GM10248 (cell line): Measurements from ENCODE around the gene MYO5C.

ENCODE experiments used
- CTCF ChIA-PET: fragments of 300-600 bp; sonication (Branson Sonifier 250); formaldehyde crosslinking; extraction: SDS; loops from one replicate; lab custom pipeline; 2021; ENCODE audit warnings: antibody characterized with exemption; lab: Yijun Ruan, JAX
- POLR2A ChIA-PET: fragments of 350-650 bp; sonication (Branson Sonifier 250); formaldehyde crosslinking; extraction: SDS; loops from one replicate; lab custom pipeline; 2020; ENCODE audit warnings: antibody characterized with exemption; lab: Yijun Ruan, JAX
- DNase-seq: peaks from one replicate; pipeline ENCODE4 v3.0.0; 2012; ENCODE audit errors: extremely low spot score
- TF ChIP-seq, protein P1 (sequence below): IDR thresholded peaks from 2 replicates; pipeline ENCODE4 v1.5.1; 2012; ENCODE audit warnings: mild to moderate bottlenecking, low read depth; ENCODE audit errors: extremely low read depth, missing control alignments, control extremely low read depth

MYO5C gene

DNA sequence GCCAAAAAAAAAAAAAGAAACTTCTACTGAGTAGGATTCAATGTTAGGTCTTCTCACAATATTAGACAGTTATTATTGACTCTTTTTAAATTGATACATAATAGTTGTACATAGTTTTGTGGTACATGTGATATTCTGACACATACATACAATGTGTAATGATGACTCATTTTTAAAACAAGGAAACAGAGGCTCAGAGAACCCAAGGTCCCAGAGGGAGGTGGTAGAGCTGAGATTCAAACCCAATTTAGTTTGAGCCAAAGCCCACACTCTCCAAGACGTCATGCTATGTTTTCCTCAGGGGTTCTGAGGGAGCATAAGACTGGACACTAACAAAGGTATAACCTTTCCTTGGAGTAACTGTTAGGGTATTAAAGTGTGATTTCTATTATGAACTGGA lies 40.6 kb downstream of the MYO5C start:
- no peak for DNase-seq
- POLR2A ChIA-PET, result no interaction called here
- TF ChIP-seq, protein P1, sequence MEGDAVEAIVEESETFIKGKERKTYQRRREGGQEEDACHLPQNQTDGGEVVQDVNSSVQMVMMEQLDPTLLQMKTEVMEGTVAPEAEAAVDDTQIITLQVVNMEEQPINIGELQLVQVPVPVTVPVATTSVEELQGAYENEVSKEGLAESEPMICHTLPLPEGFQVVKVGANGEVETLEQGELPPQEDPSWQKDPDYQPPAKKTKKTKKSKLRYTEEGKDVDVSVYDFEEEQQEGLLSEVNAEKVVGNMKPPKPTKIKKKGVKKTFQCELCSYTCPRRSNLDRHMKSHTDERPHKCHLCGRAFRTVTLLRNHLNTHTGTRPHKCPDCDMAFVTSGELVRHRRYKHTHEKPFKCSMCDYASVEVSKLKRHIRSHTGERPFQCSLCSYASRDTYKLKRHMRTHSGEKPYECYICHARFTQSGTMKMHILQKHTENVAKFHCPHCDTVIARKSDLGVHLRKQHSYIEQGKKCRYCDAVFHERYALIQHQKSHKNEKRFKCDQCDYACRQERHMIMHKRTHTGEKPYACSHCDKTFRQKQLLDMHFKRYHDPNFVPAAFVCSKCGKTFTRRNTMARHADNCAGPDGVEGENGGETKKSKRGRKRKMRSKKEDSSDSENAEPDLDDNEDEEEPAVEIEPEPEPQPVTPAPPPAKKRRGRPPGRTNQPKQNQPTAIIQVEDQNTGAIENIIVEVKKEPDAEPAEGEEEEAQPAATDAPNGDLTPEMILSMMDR, result no peak
- CTCF ChIA-PET, result interaction anchor here (0.9 to 10.9 kb wide), 11 partner anchors 9 to 527 kb away, joined by 3 to 204 read pairs (median 8); no protein-coding TSS in a partner anchor

DNA sequence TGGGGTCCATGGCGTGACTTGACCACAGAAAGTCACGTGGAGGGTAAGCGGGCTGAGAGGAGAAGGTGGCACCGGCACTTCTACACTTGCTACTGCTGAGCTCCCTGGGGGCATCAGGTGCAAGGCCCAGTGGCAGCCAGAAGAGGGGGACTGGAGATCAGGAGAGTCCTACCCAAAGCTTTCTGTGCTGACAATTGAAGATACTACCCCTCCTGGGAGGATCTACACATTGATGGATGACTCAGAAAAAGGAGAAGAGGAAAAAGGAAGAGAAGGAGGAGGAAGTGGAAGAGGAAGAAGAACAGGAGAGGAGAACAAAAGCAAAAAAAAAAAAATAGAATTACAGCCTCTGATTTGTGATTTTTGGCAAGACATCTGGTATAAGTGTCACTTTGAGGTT lies 41.2 kb downstream of the MYO5C start:
- no peak for DNase-seq
- TF ChIP-seq, protein P1, result peak; percentile 28
- CTCF ChIA-PET, result interaction anchor here (0.9 to 10.9 kb wide), 7 partner anchors 9 to 527 kb away, joined by 3 to 204 read pairs (median 5); no protein-coding TSS in a partner anchor
- POLR2A ChIA-PET, result no interaction called here

DNA sequence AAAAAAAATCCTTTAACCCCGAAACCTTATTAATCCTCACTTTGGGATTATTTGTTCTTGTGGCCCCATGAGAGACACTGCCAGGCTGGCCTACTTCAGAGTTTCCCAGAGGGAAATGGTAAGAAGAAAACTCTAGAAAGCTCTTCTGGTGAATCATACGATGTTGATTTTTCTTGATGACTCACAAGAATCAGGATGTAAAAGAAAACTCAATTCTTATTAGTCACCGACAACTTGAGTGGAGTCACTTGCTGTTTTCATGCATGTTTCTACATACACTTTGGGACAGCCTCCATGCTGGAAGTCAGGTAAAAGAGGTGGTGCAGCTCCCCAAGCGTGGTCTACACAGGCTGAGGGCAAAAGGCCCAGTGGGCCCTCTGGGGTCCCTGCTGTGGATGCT lies 42.8 kb downstream of the MYO5C start:
- POLR2A ChIA-PET, result no interaction called here
- no peak for DNase-seq
- TF ChIP-seq, protein P1, result no peak

DNA sequence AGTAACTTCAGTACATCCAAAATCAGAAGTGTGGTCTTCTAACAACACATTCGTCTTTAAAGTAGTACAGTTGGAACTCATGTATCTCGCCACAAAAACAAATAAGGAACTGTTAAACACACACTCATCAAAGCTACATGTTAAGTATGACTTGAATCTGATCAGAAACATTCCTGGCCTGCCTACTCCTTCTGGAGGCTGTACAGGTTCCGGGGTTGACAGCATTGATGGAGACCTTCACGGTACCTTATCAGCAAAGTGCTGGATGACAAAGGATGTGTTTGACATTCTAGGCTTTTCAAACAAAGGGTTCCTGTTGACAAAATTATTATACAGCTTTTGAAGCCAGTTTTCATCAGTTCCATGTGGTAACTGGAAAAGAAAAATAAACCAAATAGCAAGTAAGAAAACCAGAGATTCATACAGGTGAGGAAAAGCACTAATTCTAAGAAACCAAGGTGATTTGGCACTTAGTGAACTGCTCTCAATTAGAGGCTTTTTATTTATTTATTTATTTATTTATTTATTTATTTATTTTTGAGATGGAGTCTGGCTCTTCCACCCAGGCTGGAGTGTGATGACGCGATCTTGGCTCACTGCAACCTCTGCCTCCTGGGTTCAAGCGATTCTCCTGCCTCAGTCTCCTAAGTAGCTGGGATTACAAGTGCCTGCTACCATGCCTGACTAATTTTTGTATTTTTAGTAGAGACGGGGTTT lies 44.3 kb downstream of the MYO5C start:
- CTCF ChIA-PET, result interaction anchor here (0.7 to 3.4 kb wide), 3 partner anchors 9 to 484 kb away, joined by 3 to 25 read pairs (median 3); no protein-coding TSS in a partner anchor
- no peak for DNase-seq
- POLR2A ChIA-PET, result no interaction called here
- TF ChIP-seq, protein P1, result no peak

More for the DNA sequence above, 42.8 kb downstream of the MYO5C start:
- CTCF ChIA-PET, result interaction anchor here (1.0 to 10.9 kb wide), 4 partner anchors 12 to 480 kb away, joined by 3 to 204 read pairs (median 4); no protein-coding TSS in a partner anchor

DNA sequence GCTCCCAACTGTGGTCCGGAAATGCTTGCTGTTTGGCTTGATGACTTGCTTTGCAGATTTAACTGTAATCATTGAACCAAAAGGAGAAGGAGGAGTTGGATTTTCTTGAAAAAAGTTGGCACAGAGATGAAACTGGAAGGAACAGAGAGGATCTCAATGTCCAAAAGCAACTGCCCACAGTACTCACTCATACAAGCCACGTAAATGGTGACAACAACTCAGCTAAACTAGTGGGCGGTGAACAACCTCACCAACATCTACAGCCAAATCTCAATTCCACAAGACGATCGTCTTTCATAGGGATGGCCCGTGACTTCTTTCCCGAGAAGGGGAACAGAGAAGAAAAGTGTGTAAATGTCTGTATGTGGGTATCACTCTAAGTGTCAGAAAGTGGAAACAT lies 48.1 kb downstream of the MYO5C start:
- TF ChIP-seq, protein P1, result no peak
- ChIA-PET CTCF (interaction anchor here (1.2 to 1.3 kb wide), 2 partner anchors 9 to 39 kb away, joined by 3 to 6 read pairs; no protein-coding TSS in a partner anchor), POLR2A (no interaction called here)
- DNase-seq, result no peak

DNA sequence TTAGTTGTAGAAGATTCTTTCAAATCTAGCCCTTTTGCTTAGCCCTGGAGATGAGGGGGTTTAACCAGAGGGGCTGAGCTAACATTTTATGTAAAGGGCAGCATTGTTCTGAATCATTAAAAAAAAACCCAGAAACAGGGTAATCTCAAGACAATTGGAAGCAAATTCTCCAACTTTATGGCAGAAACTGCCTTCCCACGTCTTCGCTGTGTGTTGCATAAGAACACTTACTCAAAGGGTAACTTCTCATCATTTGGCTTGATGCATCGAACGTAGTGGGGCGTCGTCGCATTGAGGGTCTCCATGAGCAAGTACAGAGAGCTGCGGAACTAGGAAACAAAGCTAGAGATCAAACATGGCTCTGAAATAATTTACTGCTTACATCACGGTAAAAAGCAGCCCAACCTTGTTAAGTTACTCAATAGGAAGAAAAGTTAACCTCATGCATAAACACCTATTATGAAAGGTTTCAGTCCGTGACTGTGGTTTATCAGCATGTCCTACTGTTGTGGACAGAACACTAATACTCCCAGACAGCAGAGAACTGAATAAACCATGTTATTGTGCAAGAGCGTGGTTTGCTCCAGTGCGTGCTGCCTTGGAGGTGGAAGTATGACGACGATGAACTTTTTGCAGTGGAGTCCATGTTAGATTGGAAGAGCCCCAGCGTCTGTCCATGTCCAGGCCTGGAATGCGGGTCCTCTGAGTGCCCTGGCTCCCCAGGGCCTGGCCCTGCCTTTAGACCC lies 48.7 kb downstream of the MYO5C start:
- DNase-seq, result no peak
- TF ChIP-seq, protein P1, result no peak
- ChIA-PET POLR2A (no interaction called here), CTCF (interaction anchor here (1.2 to 2.4 kb wide), 4 partner anchors 9 to 489 kb away, joined by 3 to 25 read pairs (median 4); no protein-coding TSS in a partner anchor)
